Measurements from ENCODE around the gene LGALS8.
A peak's percentile ranks its signal among the peaks of the same experiment; 100 is the strongest.

LGALS8 gene

DNA sequence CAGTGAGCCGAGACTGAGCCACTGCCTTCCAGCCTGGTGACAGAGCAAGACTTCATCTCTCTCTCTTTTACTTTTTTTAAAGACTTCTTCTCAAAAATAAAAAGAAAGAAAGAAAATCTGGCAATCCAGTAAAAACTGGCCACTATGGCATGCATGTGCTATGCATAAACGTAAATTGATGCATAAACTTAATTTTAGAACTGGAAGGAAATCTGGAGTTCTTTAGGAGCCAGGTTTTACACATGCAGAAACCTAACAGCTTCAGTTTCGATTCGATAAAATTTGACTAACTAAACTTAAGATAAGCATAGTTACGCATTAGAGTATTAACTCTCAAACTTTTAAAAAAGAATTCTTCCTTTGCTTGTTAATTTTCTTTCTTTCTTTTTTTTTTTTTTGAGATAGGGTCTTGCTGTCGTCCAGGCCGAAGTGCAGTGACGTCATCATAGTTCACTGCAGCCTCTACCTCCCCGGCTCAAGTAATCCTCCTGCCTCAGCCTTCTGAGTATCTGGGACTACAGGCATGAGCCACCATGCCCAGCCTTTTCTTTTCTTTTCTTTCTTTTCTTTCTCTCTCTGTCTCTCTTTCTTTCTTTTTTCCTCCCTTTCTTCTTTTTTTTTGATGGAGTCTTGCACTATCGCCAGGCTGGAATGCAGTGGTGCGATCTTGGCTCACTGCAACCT lies 11.9 kb upstream of the LGALS8 start:
- H3K9ac ChIP-seq (ENCODE audit: low read length): no peak overlapping the region
- H3K36me3 ChIP-seq (ENCODE audit: control insufficient read depth, low read depth, low read length): no peaks in the 10 kb centered on the region
- H3K9me3 ChIP-seq (ENCODE audit: control insufficient read depth, low read depth, low read length): no peaks in the 10 kb centered on the region
- H3K27ac ChIP-seq (ENCODE audit: low read length): no peak overlapping the region
- no peaks in the 10 kb centered on the region for H3K27me3 ChIP-seq (ENCODE audit: control insufficient read depth, insufficient read depth, low read length)
- no peak overlapping the region for H3K4me3 ChIP-seq (ENCODE audit: low read length)
- H3K4me1 ChIP-seq (ENCODE audit: control insufficient read depth, low read depth, low read length): peaks cover 2% of the 10 kb centered on the region

DNA sequence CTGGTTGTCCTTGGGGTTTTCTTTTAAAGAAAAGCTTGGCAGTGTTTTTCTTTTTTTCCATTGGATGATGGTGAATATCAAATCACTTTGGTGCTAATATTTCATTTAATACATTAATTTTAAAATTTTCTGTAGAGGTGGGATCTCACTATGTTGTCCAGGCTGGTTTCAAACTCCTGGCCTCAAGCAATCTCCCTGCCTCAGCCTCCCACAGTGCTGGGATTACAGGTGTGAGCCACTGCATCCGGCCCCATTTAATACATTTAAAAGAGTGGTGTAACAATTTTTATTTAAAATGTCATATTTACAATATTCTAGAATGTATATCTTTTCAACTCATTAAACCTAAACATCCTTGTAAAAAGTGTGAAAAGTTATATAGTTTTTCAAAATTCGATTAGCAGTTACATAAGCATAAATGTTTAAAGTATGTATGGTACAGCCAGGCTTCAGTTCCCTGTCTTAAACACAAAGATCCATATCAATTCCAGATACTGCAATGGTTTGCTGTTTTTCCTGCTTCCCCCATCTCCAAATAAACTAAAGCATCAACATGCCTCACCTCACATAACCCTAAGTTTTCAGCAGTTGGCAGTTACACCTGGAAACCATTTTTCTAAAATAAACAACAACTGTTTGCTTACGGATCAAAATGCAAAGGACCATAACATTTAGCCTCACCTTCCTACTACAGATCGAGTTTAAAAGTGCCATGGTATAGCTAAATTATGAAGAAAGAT lies 8.9 kb upstream of the LGALS8 start:
- Histone ChIP-seq H3K4me1 (ENCODE audit: control insufficient read depth, low read depth, low read length) (peaks cover 8% of the 10 kb centered on the region), H3K36me3 (ENCODE audit: control insufficient read depth, low read depth, low read length) (no peaks in the 10 kb centered on the region), H3K4me3 (ENCODE audit: low read length) (no peak overlapping the region), H3K9ac (ENCODE audit: low read length) (no peak overlapping the region), H3K27me3 (ENCODE audit: control insufficient read depth, insufficient read depth, low read length) (no peaks in the 10 kb centered on the region), H3K27ac (ENCODE audit: low read length) (no peak overlapping the region), H3K9me3 (ENCODE audit: control insufficient read depth, low read depth, low read length) (no peaks in the 10 kb centered on the region)

DNA sequence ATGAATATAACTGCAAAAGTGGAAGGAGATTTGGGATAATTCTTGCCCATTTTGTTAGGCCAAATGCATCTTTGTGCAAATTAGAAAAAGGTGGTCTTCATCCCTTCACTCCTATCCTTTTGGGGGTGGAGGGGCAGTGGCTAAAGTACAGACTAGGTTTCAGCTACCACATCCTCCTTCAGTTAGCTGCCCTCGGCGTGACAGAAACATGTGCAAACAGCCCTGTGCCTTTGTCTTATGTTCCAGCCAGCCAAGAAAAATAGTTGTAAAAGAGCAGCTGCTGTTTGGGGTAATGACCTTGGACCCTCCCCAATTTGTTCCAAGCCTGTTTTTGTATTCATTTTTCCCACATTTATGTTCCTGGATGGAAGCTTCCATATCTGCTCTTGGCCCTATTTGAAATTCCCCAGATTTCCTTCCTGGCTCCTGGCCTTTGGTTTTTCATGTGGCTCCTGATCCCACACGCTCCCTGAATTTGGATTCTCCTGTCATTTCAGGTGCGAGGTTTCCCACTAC lies 8.3 kb upstream of the LGALS8 start:
- Histone ChIP-seq H3K9me3 (ENCODE audit: control insufficient read depth, low read depth, low read length) (no peaks in the 10 kb centered on the region), H3K9ac (ENCODE audit: low read length) (no peak overlapping the region), H3K27ac (ENCODE audit: low read length) (no peak overlapping the region), H3K27me3 (ENCODE audit: control insufficient read depth, insufficient read depth, low read length) (no peaks in the 10 kb centered on the region), H3K36me3 (ENCODE audit: control insufficient read depth, low read depth, low read length) (no peaks in the 10 kb centered on the region), H3K4me3 (ENCODE audit: low read length) (no peak overlapping the region), H3K4me1 (ENCODE audit: control insufficient read depth, low read depth, low read length) (peaks cover 8% of the 10 kb centered on the region)

DNA sequence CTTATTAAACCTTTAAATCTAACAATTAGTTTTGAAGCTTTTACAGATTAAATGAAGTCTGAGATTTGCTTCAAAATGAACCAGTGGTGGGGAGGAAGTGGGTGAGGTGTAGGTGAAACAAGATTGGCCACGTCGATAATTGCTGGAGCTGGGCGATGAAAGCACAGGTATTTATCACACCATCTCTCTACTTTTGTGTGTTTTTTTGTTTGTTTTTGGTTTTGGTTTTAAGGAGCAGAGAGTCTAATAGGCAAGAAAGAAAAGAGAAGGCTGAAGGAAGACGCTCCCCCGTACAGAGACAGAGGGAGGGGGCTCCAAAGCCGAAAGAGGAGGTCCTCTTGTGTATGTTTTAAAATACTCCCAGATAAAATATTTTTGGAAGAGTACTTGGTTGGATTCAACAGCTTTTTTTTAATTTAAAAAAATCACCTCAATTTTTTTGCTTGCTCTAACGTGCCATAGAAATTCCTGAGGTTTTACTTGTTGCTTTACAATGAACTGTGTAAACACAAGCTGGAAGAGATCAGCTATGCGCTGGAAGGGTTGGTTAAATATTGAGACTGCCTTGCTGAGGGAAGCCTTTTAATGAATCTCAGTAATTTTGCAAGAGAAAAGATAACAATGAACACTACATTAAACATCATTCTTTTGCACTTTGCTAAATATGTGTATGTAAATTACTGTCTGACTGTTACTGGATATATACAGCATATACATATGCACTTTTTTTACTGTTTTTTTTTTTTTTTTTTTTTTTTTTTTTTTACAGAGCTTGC lies 6.7 kb upstream of the LGALS8 start:
- no peak overlapping the region for H3K9ac ChIP-seq (ENCODE audit: low read length)
- H3K9me3 ChIP-seq (ENCODE audit: control insufficient read depth, low read depth, low read length): no peaks in the 10 kb centered on the region
- H3K4me1 ChIP-seq (ENCODE audit: control insufficient read depth, low read depth, low read length): peaks cover 8% of the 10 kb centered on the region
- no peak overlapping the region for H3K4me3 ChIP-seq (ENCODE audit: low read length)
- H3K27ac ChIP-seq (ENCODE audit: low read length): no peak overlapping the region
- H3K27me3 ChIP-seq (ENCODE audit: control insufficient read depth, insufficient read depth, low read length): no peaks in the 10 kb centered on the region
- no peaks in the 10 kb centered on the region for H3K36me3 ChIP-seq (ENCODE audit: control insufficient read depth, low read depth, low read length)

DNA sequence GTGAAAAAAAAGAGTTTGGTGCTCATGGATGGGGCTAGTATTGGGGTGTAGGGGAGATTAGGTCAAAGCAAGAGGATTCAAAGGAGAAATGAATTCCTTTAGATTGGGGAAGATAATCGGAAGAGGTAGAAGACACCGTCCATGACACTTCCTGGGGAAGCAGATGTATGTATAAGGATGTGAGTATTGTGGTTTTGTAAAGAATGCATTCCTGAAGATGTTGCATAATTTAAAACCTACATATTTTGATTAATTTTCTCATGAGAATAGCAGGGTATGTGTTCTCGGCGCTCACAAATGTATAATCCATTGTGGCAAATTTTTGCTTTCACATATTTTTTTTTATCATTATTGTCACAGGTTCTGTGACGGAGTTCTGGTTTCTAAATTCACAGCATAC lies 5.5 kb upstream of the LGALS8 start:
- H3K36me3 ChIP-seq (ENCODE audit: control insufficient read depth, low read depth, low read length): no peaks in the 10 kb centered on the region
- H3K27me3 ChIP-seq (ENCODE audit: control insufficient read depth, insufficient read depth, low read length): peaks cover 7% of the 10 kb centered on the region
- H3K4me1 ChIP-seq (ENCODE audit: control insufficient read depth, low read depth, low read length): peaks cover 8% of the 10 kb centered on the region
- no peaks in the 10 kb centered on the region for H3K9me3 ChIP-seq (ENCODE audit: control insufficient read depth, low read depth, low read length)
- H3K27ac ChIP-seq (ENCODE audit: low read length): no peak overlapping the region
- no peak overlapping the region for H3K4me3 ChIP-seq (ENCODE audit: low read length)
- H3K9ac ChIP-seq (ENCODE audit: low read length): no peak overlapping the region

DNA sequence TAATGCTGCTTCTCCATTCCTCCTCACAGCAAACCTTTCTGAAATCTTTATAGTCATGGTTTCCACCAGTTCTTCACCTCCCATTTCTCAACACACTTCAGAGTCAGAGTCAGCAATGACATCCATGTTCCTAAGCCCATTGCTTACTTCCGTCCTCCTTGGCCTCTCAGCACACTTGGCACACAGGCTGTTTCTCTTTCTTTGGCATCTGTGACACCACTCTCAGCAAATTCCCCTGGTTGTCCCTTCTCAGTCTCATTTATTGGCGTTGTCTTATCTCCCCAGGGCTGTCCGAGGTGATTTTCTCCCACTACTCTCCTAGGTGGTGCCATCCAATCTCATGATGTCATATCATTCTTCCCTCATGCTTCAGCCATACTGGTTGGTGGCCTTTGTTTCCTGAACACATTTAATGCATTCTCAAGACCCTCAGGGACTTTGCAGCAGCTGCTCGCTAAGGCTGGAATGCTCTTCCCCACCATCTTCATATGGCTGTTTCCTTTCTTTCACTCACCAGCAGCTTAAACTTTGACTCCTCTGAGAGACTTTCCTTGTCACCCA lies 3.3 kb upstream of the LGALS8 start:
- peaks cover 8% of the 10 kb centered on the region for H3K4me1 ChIP-seq (ENCODE audit: control insufficient read depth, low read depth, low read length)
- H3K27me3 ChIP-seq (ENCODE audit: control insufficient read depth, insufficient read depth, low read length): peaks cover 24% of the 10 kb centered on the region
- H3K4me3 ChIP-seq (ENCODE audit: low read length): no peak overlapping the region
- H3K9me3 ChIP-seq (ENCODE audit: control insufficient read depth, low read depth, low read length): no peaks in the 10 kb centered on the region
- no peak overlapping the region for H3K9ac ChIP-seq (ENCODE audit: low read length)
- H3K27ac ChIP-seq (ENCODE audit: low read length): no peak overlapping the region
- H3K36me3 ChIP-seq (ENCODE audit: control insufficient read depth, low read depth, low read length): no peaks in the 10 kb centered on the region

DNA sequence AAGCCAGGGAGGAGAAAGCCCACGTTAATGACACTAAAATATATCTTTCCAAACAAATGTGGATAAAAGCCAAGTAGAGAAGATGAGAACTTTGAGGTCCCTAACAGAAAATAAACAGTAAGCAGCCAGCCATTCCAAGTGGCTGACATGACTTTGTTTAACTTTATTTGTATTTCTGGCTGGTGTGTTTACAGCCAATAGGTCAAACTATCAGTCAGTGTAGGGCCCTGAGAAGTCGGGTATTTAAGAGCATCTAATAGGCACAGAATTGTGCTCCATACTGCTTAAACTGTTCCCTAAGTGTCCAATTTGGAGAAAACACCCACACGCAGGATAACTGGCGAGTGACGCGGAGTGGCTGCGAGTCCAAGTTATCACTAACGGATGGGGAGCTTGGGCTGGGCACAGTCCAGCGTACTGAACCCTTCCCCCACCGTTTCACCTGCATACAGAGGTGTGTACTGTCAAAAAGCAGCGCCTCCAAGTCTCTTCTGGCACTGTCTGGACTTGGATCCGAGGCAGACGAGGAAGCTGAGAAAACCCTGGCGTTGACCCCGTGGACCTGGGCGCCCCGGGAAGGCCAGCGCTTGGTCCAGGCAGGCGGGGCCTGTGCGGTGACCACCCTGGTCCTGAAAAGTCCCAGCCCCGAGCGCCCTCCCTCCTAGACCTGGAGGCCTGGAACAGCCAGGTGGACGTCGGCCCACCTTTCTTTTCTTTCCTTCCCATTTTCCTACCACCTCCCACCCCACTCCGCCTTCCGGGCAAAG lies 662 bp upstream of the LGALS8 start:
- Histone ChIP-seq H3K4me1 (ENCODE audit: control insufficient read depth, low read depth, low read length) (no peaks in the 10 kb centered on the region), H3K27ac (ENCODE audit: low read length) (no peak overlapping the region), H3K9ac (ENCODE audit: low read length) (no peak overlapping the region)

DNA sequence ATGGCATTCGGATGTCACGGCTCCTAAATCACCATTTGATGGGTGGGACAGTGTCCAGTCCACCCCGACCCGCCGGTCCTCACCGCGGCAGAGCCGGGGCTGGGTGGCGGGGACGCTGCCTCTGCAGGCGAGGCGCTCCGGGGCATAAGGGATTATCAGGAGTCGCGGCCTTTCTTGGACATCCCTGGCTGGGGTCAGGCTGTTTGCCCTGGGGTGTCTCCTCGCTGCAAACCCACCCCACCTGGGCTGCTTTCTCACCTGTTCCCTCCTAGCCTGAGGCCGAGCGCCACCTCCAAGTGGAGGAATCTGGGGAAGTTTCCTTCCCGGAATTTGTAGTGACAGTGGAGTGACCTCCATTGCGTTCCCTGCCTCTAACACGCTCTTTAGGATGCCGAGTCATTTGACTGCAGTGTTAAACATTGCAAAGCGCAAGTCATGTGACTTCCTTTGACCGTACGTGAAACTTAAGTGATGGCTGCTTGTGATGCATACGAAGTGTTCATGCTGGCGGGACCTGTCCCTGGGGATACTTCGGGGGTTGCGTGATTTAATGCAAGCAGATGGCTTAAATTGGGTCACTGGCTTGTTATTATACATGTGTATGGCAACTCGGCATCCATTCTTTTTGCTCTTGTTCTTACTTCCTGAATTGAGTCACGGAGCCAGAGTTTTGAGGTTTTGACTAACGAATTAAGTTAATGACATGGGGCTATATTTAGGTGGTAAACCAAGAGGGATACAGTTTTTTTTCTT lies 536 bp downstream of the LGALS8 start:
- H3K4me1 ChIP-seq (ENCODE audit: control insufficient read depth, low read depth, low read length): no peaks in the 10 kb centered on the region
- H3K9ac ChIP-seq (ENCODE audit: low read length): peak overlapping the region; percentile 43
- no peaks in the 10 kb centered on the region for H3K9me3 ChIP-seq (ENCODE audit: control insufficient read depth, low read depth, low read length)
- peaks cover 24% of the 10 kb centered on the region for H3K27me3 ChIP-seq (ENCODE audit: control insufficient read depth, insufficient read depth, low read length)
- H3K36me3 ChIP-seq (ENCODE audit: control insufficient read depth, low read depth, low read length): no peaks in the 10 kb centered on the region
- H3K4me3 ChIP-seq (ENCODE audit: low read length): peak overlapping the region; percentile 72
- H3K27ac ChIP-seq (ENCODE audit: low read length): no peak overlapping the region

More for the DNA sequence above, 662 bp upstream of the LGALS8 start:
- no peaks in the 10 kb centered on the region for H3K36me3 ChIP-seq (ENCODE audit: control insufficient read depth, low read depth, low read length)
- peaks cover 24% of the 10 kb centered on the region for H3K27me3 ChIP-seq (ENCODE audit: control insufficient read depth, insufficient read depth, low read length)
- peak overlapping the region; percentile 72 for H3K4me3 ChIP-seq (ENCODE audit: low read length)
- H3K9me3 ChIP-seq (ENCODE audit: control insufficient read depth, low read depth, low read length): no peaks in the 10 kb centered on the region

DNA sequence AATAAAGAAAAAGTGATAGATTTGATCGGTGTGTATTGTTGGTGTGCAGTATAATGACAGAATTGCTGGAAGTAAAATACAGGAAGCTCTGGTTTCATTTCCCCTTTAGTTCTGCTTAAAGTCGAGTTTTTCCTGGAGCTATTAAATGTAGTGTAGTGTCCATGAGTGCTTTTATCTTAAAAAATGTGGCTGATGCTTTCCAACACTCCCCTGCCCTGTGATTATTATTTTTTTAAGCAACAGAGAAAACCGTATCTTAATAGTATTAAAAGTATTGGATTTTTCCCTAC lies 1.1 kb downstream of the LGALS8 start:
- Histone ChIP-seq H3K27me3 (ENCODE audit: control insufficient read depth, insufficient read depth, low read length) (peaks cover 24% of the 10 kb centered on the region), H3K9me3 (ENCODE audit: control insufficient read depth, low read depth, low read length) (no peaks in the 10 kb centered on the region), H3K36me3 (ENCODE audit: control insufficient read depth, low read depth, low read length) (no peaks in the 10 kb centered on the region), H3K4me3 (ENCODE audit: low read length) (peak overlapping the region; percentile 72), H3K27ac (ENCODE audit: low read length) (no peak overlapping the region), H3K4me1 (ENCODE audit: control insufficient read depth, low read depth, low read length) (no peaks in the 10 kb centered on the region), H3K9ac (ENCODE audit: low read length) (peak overlapping the region; percentile 43)

DNA sequence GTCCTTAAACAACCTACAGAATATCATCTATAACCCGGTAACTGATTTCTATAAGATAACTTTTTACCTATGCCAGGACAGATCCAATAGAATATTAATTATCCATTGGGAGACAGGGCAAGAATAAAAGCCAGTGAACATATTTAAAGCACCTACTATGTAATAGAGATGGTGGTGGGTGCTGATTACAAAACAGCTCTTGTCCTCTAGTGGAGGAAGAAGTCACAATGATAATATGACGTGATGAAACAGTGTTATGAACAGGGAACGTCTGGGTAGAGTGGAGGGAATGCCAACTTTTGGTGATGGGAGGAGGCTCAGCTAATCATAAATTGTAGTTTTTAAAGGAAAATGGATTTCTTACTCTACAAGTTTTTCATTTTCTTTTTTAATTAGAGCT lies 2.3 kb downstream of the LGALS8 start:
- Histone ChIP-seq H3K4me3 (ENCODE audit: low read length) (no peak overlapping the region), H3K9me3 (ENCODE audit: control insufficient read depth, low read depth, low read length) (no peaks in the 10 kb centered on the region), H3K36me3 (ENCODE audit: control insufficient read depth, low read depth, low read length) (no peaks in the 10 kb centered on the region), H3K9ac (ENCODE audit: low read length) (no peak overlapping the region), H3K27ac (ENCODE audit: low read length) (no peak overlapping the region), H3K4me1 (ENCODE audit: control insufficient read depth, low read depth, low read length) (no peaks in the 10 kb centered on the region), H3K27me3 (ENCODE audit: control insufficient read depth, insufficient read depth, low read length) (peaks cover 24% of the 10 kb centered on the region)

Data from iPS-18a (cell line).